ENCODE measurements around the gene SIRT2. TPM values are rescaled to one million over a fixed set of nuclear protein-coding genes. Genes with fewer than 3 reads are reported as not detected.

SIRT2 gene
- total and polyA plus RNA-seq, 2 of the 13 experiments (the other 11 are each of a cell fraction or from before 2014, with no cell fraction given) = 22.3 to 26.1 TPM

- no peak; the same call in 1 of the 2 replicates for TF ChIP-seq ZNF280B (CRISPR knock-in tag; IDR thresholded peaks at IDR 0.05; ENCODE audit: borderline replicate concordance)
- no peak for TF ChIP-seq IKZF4 (CRISPR knock-in tag; IDR thresholded peaks at IDR 0.05; ENCODE audit: borderline replicate concordance, low read depth, not compliant biosample characterization)
- no peak for TF ChIP-seq PBX2 (CRISPR knock-in tag; IDR thresholded peaks at IDR 0.05)
- no peak for TF ChIP-seq ZNF468 (CRISPR knock-in tag; IDR thresholded peaks at IDR 0.05)
- no peak for TF ChIP-seq CCAR2 (optimal IDR thresholded peaks at IDR 0.05; ENCODE audit: low read depth, low read length)
- no peak for TF ChIP-seq ZFP82 (CRISPR knock-in tag; IDR thresholded peaks at IDR 0.05; ENCODE audit: borderline replicate concordance)
- no peak for TF ChIP-seq SRSF9 (IDR thresholded peaks at IDR 0.05; ENCODE audit: borderline replicate concordance, insufficient read depth, low read depth, low read length, poor library complexity, severe bottlenecking)
- no peak for TF ChIP-seq SETDB1 (CRISPR knock-in tag; IDR thresholded peaks at IDR 0.05; ENCODE audit: borderline replicate concordance)
- 0 out of 2 replicates have a peak, but pooled peaks have one; percentile 64 for TF ChIP-seq TSC22D2 (CRISPR knock-in tag; IDR thresholded peaks at IDR 0.05; ENCODE audit: borderline replicate concordance)
- no peak for TF ChIP-seq SMARCE1 (IDR thresholded peaks at IDR 0.05; ENCODE audit: borderline replicate concordance)
- no peak for TF ChIP-seq RARA (CRISPR knock-in tag; IDR thresholded peaks at IDR 0.05)
- peak; percentile 41; the same call in 1 of the 2 replicates for TF ChIP-seq MXD4 (CRISPR knock-in tag; IDR thresholded peaks at IDR 0.05)
- TF ChIP-seq PHF5A (CRISPR knock-in tag; IDR thresholded peaks at IDR 0.05; ENCODE audit: low read depth, unreplicated experiment) = no peak
- TF ChIP-seq GRHL1 (CRISPR knock-in tag; conservative IDR thresholded peaks at IDR 0.05) = no peak
- no peak for TF ChIP-seq FOXM1 (CRISPR knock-in tag; IDR thresholded peaks at IDR 0.05)
- peak; percentile 74 for TF ChIP-seq HDAC2 (CRISPR knock-in tag; IDR thresholded peaks at IDR 0.05)
- TF ChIP-seq GATA4 (IDR thresholded peaks at IDR 0.05; ENCODE audit: borderline replicate concordance, low read depth) = no peak
- peak; percentile 46; the same call in 1 of the 2 replicates for TF ChIP-seq YEATS2 (CRISPR knock-in tag; IDR thresholded peaks at IDR 0.05; ENCODE audit: borderline replicate concordance)
- TF ChIP-seq ZNF570 (CRISPR knock-in tag; IDR thresholded peaks at IDR 0.05; ENCODE audit: borderline replicate concordance) = no peak
- no peak for TF ChIP-seq HHEX (CRISPR knock-in tag; IDR thresholded peaks at IDR 0.05)
- TF ChIP-seq SIX4 (CRISPR knock-in tag; IDR thresholded peaks at IDR 0.05) = no peak
- no peak for TF ChIP-seq CREBL2 (CRISPR knock-in tag; IDR thresholded peaks at IDR 0.05; ENCODE audit: borderline replicate concordance)
- no peak for TF ChIP-seq MEIS1 (CRISPR knock-in tag; IDR thresholded peaks at IDR 0.05; ENCODE audit: borderline replicate concordance)
- no peak for TF ChIP-seq CBX1 (IDR thresholded peaks at IDR 0.05; ENCODE audit: low read depth)
- no peak for TF ChIP-seq U2AF1 (optimal IDR thresholded peaks at IDR 0.05; ENCODE audit: low read depth, low read length)
These were observed 30.7 kb upstream of the SIRT2 start, which contains the start of gene SARS2 (continued) for GRCh38 chr19:38929929-38930775.

Measured in HepG2 (cell line).